HEK293T (cell line): Measurements from ENCODE around the gene TNIK.

ENCODE experiments used
- CTCF ChIA-PET: fragments of 350-600 bp; formaldehyde crosslinking; extraction: SDS; loops from one replicate; lab custom pipeline; 2021; ENCODE audit warnings: antibody characterized with exemption, inconsistent platforms; lab: Yijun Ruan, JAX
- POLR2A ChIA-PET: fragments of 350-600 bp; formaldehyde crosslinking; extraction: SDS; loops from one replicate; lab custom pipeline; 2020; ENCODE audit warnings: antibody characterized with exemption, inconsistent platforms; lab: Yijun Ruan, JAX
- DNase-seq: peaks from one replicate; pipeline ENCODE4 v3.0.0; 2012; ENCODE audit warnings: mixed read lengths; ENCODE audit errors: extremely low spot score
- ARNT ChIP-seq: fragments of 450-650 bp; IDR thresholded peaks from 2 replicates; pipeline ENCODE4 v1.6.1; 2017; ENCODE audit warnings: mild to moderate bottlenecking
- BHLHE40 ChIP-seq: fragments of 450-650 bp; IDR thresholded peaks from 2 replicates; pipeline ENCODE4 v1.6.1; 2016; ENCODE audit warnings: mild to moderate bottlenecking, moderate library complexity, borderline replicate concordance
- CTBP1 ChIP-seq: fragments of 450-650 bp; IDR thresholded peaks from 2 replicates; pipeline ENCODE4 v1.6.1; 2016; ENCODE audit warnings: borderline replicate concordance
- ELF4 ChIP-seq: fragments of 450-650 bp; IDR thresholded peaks from 2 replicates; pipeline ENCODE4 v1.6.1; 2017; ENCODE audit warnings: antibody characterized with exemption
- FOXA1 ChIP-seq: fragments of 450-650 bp; IDR thresholded peaks from 2 replicates; pipeline ENCODE4 v1.6.1; 2016; ENCODE audit warnings: mild to moderate bottlenecking
- FOXK2 ChIP-seq: fragments of 450-650 bp; IDR thresholded peaks from 2 replicates; pipeline ENCODE4 v1.6.1; 2016; ENCODE audit warnings: mild to moderate bottlenecking
- FOXM1 ChIP-seq: fragments of 450-650 bp; IDR thresholded peaks from 2 replicates; pipeline ENCODE4 v1.6.1; 2017; ENCODE audit warnings: mild to moderate bottlenecking, borderline replicate concordance
- HDGF ChIP-seq: fragments of 450-650 bp; IDR thresholded peaks from 2 replicates; pipeline ENCODE4 v1.6.1; 2017; ENCODE audit warnings: antibody characterized with exemption, borderline replicate concordance
- L3MBTL2 ChIP-seq: fragments of 450-650 bp; conservative IDR thresholded peaks from 2 replicates; pipeline ENCODE4 v1.6.1; 2016; ENCODE audit warnings: mild to moderate bottlenecking
- LEF1 ChIP-seq: fragments of 450-650 bp; IDR thresholded peaks from 2 replicates; pipeline ENCODE4 v1.6.1; 2017; ENCODE audit warnings: mild to moderate bottlenecking, borderline replicate concordance
- NFRKB ChIP-seq: fragments of 450-650 bp; IDR thresholded peaks from 2 replicates; pipeline ENCODE4 v1.6.1; 2016; ENCODE audit warnings: mild to moderate bottlenecking, moderate library complexity
- PKNOX1 ChIP-seq: fragments of 450-650 bp; IDR thresholded peaks from 2 replicates; pipeline ENCODE4 v1.6.1; 2016
- SP1 ChIP-seq: fragments of 450-650 bp; IDR thresholded peaks from 2 replicates; pipeline ENCODE4 v1.6.1; 2017
- SUZ12 ChIP-seq: fragments of 450-650 bp; IDR thresholded peaks from 2 replicates; pipeline ENCODE4 v1.6.1; 2016; ENCODE audit warnings: mild to moderate bottlenecking
- TARDBP ChIP-seq: fragments of 450-650 bp; IDR thresholded peaks from 2 replicates; pipeline ENCODE4 v1.6.1; 2016
- ZNF384 ChIP-seq: fragments of 450-650 bp; IDR thresholded peaks from 2 replicates; pipeline ENCODE4 v1.6.1; 2016

The TNIK gene

DNA sequence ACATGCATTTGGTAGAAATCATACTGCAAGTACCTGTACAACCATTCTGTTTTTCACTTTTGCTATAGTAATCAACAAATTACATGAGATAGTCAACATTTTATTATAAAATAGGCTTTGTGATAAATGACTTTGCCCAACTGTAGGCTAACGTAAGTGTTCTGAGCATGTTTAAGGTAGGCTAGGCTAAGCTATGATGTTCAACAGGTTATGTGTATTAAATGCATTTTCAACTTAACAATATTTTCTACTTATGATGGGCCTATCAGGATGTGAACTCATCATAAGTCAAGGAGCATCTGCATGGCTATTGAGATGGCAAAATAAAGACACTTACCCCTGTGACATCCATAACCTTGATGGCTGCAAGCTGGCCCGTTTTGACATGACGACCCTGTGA lies 232.4 kb downstream of the TNIK start:
- DNase-seq = no peak
- ChIA-PET POLR2A (no interaction called here), CTCF (no interaction called here)
- TF ChIP-seq ZNF384 (no peak), SP1 (no peak), HDGF (no peak), TARDBP (no peak), CTBP1 (no peak), PKNOX1 (no peak), ARNT (no peak), L3MBTL2 (no peak), NFRKB (no peak), FOXK2 (no peak)

DNA sequence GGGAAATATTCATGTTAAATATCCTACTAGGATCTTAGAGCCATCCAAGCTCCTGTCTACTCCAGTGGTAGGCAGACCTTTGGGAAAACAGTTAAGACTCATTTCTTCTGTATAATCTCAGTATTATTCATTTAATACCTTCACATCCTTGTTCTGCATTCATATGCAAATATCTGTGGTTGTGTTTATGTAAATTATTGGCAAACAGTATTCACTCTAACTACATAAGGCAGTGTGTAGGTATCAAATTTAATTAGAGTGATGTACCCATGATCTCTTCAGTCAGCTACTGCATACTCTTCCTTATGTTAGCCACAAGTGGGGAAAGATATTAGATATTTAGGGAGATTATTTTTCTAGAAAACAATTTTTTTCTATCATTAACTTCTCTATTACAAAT lies 232.8 kb downstream of the TNIK start:
- DNase-seq = no peak
- POLR2A ChIA-PET = no interaction called here
- CTCF ChIA-PET = interaction anchor here (0.6 kb wide), 1 partner anchor 226 kb away, joined by 3 read pairs; no protein-coding TSS in a partner anchor
- TF ChIP-seq FOXM1 = no peak
- no peak for TF ChIP-seq SP1
- TF ChIP-seq LEF1 = no peak
- TF ChIP-seq HDGF = no peak
- TF ChIP-seq FOXA1 = no peak
- no peak for TF ChIP-seq BHLHE40
- no peak for TF ChIP-seq PKNOX1

- DNase-seq = no peak
- CTCF ChIA-PET = interaction anchor here (0.6 kb wide), 1 partner anchor 227 kb away, joined by 3 read pairs; no protein-coding TSS in a partner anchor
- TF ChIP-seq TARDBP (no peak), SUZ12 (no peak), NFRKB (no peak), L3MBTL2 (no peak), ZNF384 (no peak), HDGF (no peak), FOXA1 (no peak), ARNT (no peak), LEF1 (no peak), CTBP1 (no peak), SP1 (no peak), PKNOX1 (no peak), BHLHE40 (no peak), FOXM1 (no peak), FOXK2 (no peak), ELF4 (no peak)
- POLR2A ChIA-PET = no interaction called here
Measured at GRCh38 chr3:171226794-171227193, 233.4 kb downstream of the TNIK start.

- ChIA-PET POLR2A (no interaction called here), CTCF (no interaction called here)
- TF ChIP-seq LEF1 (no peak), ZNF384 (no peak), SP1 (no peak), NFRKB (no peak), PKNOX1 (no peak), HDGF (no peak), ARNT (no peak), TARDBP (no peak), SUZ12 (no peak), BHLHE40 (no peak), ELF4 (no peak), FOXA1 (no peak), FOXM1 (no peak), FOXK2 (no peak)
- DNase-seq = no peak
Measured at GRCh38 chr3:171225708-171226107, 234.5 kb downstream of the TNIK start.

DNA sequence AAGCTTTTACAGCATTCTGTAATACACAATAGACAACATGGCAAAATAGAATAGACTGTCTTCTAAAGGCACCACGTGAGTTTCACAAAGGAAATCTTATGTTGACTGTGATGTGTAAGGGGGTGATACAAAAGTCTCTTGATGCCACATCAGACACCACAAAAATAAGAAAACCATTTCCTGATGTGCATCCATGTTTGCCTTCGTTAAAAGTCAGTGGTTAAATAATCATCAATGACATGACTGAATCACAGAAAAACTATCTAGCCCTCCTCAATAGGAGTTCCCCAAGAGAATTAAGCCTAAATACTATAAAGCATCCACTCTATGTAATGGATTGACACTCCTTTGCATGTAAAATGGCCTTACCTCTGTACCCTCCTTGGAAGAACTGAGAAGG lies 235.0 kb downstream of the TNIK start:
- POLR2A ChIA-PET = no interaction called here
- CTCF ChIA-PET = no interaction called here
- DNase-seq = no peak
- no peak for TF ChIP-seq LEF1
- TF ChIP-seq BHLHE40 = no peak
- no peak for TF ChIP-seq ZNF384
- no peak for TF ChIP-seq TARDBP
- TF ChIP-seq FOXA1 = no peak
- no peak for TF ChIP-seq SUZ12
- no peak for TF ChIP-seq ARNT
- no peak for TF ChIP-seq NFRKB
- TF ChIP-seq SP1 = no peak
- no peak for TF ChIP-seq CTBP1
- TF ChIP-seq HDGF = no peak
- no peak for TF ChIP-seq PKNOX1
- no peak for TF ChIP-seq ELF4
- no peak for TF ChIP-seq L3MBTL2
- TF ChIP-seq FOXK2 = no peak
- no peak for TF ChIP-seq FOXM1
